Renal pelvis (tissue), 4 donors: ENCODE measurements around the gene WASHC4. TPM values are rescaled to one million over a fixed set of nuclear protein-coding genes. Genes with fewer than 3 reads are reported as not detected.

Experiments used
- DNase-seq: peaks from one replicate; pipeline ENCODE4 v3.0.0-alpha.2; 2013
- polyA plus RNA-seq, 3 donors: library from polyadenylated mRNA; unstranded; fragments of 120-200 nt; gene quantifications; one replicate each; pipeline ENCODE4 v1.2.1, GENCODE V29; 2013; ENCODE audit not compliant: insufficient read length in 3 of 3

WASHC4 gene
- polyA plus RNA-seq, 3 donors = 43.9 to 72.8 (median 68.2) TPM

- no peak for DNase-seq
Observed at GRCh38 chr12:105205322-105206048, 98.0 kb downstream of the WASHC4 start.

- DNase-seq = peak; percentile 36
Observed at GRCh38 chr12:105206686-105207374, 99.3 kb downstream of the WASHC4 start.

- no peak for DNase-seq
Observed at GRCh38 chr12:105209091-105209490, 101.6 kb downstream of the WASHC4 start.

GRCh38 chr12:105212438-105212837 lies 104.9 kb downstream of the WASHC4 start:
- DNase-seq = no peak

GRCh38 chr12:105214148-105214547 lies 106.6 kb downstream of the WASHC4 start:
- no peak for DNase-seq

GRCh38 chr12:105214670-105215375 lies 107.3 kb downstream of the WASHC4 start:
- DNase-seq = no peak

- DNase-seq = no peak
Observed at GRCh38 chr12:105218434-105218833, 110.9 kb downstream of the WASHC4 start.

Other genes with a start within 250 kb of the WASHC4 start
- gene SLC41A2, start 149.4 kb upstream of the WASHC4 start, polyA plus RNA-seq = 1 to 10 TPM; 4.4 to 6.1 (median 4.9) TPM
- 10 to 100 TPM in 2 of 3 donors, 1 to 10 TPM in 1; 9.3 to 13.5 (median 13.4) TPM for gene NOPCHAP1, start 121.4 kb upstream of the WASHC4 start, polyA plus RNA-seq
- gene ALDH1L2, start 23.3 kb upstream of the WASHC4 start, polyA plus RNA-seq = 1 to 10 TPM in 2 of 3 donors, under 1 TPM in 1; 0.75 to 1.5 (median 1.2) TPM
- gene APPL2, start 128.4 kb downstream of the WASHC4 start, polyA plus RNA-seq = 100 to 1,000 TPM in 1 of 3 donors, 10 to 100 TPM in 2; 69.0 to 108 (median 86.4) TPM
- gene C12orf75, start 223.0 kb downstream of the WASHC4 start, polyA plus RNA-seq = 10 to 100 TPM; 51.2 to 94.3 (median 87.7) TPM